ENCODE measurements around the gene MADD.

DNA sequence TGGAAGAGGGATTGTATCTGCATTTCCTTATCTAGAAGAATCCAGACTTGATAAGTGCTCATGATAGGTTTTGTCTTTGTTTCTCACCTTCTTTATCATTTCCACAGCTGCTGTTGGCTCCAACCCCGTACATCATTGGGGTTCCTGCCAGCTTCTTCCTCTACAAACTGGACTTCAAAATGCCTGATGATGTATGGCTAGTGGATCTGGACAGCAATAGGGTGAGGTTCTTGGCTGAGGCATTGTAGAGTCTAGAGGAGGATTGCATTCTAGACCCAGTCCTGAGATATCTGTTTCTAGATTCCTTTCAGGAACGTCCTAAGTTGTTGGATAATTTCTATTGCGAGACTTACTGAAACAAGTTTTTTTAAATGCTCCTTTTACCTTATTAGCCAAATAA lies 8.1 kb downstream of the MADD start:
- TF ChIP-seq POLR2A (IDR thresholded peaks at IDR 0.05), result no peak
- TF ChIP-seq, protein P1, sequence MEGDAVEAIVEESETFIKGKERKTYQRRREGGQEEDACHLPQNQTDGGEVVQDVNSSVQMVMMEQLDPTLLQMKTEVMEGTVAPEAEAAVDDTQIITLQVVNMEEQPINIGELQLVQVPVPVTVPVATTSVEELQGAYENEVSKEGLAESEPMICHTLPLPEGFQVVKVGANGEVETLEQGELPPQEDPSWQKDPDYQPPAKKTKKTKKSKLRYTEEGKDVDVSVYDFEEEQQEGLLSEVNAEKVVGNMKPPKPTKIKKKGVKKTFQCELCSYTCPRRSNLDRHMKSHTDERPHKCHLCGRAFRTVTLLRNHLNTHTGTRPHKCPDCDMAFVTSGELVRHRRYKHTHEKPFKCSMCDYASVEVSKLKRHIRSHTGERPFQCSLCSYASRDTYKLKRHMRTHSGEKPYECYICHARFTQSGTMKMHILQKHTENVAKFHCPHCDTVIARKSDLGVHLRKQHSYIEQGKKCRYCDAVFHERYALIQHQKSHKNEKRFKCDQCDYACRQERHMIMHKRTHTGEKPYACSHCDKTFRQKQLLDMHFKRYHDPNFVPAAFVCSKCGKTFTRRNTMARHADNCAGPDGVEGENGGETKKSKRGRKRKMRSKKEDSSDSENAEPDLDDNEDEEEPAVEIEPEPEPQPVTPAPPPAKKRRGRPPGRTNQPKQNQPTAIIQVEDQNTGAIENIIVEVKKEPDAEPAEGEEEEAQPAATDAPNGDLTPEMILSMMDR (IDR thresholded peaks at IDR 0.05), result no peak
